ENCODE results near the gene NUP214.

Gene NUP214

DNA sequence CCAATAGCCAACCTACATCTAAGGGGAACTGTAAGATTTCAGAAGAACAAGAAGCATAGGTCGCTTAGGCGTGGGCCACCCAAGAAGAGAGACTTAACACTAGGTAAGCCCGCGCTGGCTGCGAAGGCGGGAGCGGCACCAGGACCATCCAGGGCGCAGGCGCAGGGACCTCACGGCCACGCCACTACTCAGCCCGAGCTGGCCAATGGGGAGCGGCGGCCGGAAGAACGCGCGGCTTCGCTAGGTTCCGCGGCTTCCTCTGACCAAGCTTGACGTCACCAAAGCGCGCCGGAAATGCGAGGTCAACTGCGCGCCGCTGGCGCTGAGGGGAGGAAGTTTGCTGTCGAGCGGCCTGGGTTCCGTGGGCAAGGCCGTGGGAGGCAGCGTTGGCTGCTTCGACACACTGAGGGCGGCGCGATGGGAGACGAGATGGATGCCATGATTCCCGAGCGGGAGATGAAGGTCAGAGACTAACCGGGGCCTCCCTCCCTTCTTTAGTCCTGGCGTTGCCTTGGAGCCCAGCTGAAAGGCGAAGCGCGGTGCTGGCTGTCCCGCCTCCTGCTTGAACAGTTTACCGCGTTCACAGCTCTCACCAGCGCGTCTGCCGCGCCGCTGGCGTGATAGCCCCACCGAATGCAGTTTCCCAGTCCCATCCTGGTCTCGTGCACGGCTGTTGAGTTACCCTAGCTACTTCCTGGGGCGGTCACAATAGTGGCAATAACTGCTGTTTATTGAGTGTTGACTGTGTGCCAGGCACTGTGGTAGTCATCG is at the start of gene NUP214:
TSS of gene NUP214 (plus strand) at position 299 of the 771 bp plus-strand sequence. CDS start at position 418, 119 bp downstream.
- Histone ChIP-seq H3K4me3 (ENCODE audit: low read depth, low read length) (peak within 1 kb of the TSS; percentile 93), H3K9me3 (ENCODE audit: control insufficient read depth, insufficient read depth, low read length) (no peaks in the 10 kb centered on the region), H3K36me3 (ENCODE audit: control insufficient read depth, insufficient read depth, low read length) (peaks cover 47% of the 10 kb centered on the region), H3K9ac (ENCODE audit: low read depth, low read length) (peak within 1 kb of the TSS; percentile 83), H3K4me1 (ENCODE audit: control insufficient read depth, insufficient read depth, low read length) (no peaks in the 10 kb centered on the region), H3K27me3 (ENCODE audit: control insufficient read depth, insufficient read depth, low read length) (no peaks in the 10 kb centered on the region), H3K27ac (ENCODE audit: low read depth, low read length) (peak within 1 kb of the TSS; percentile 92)

DNA sequence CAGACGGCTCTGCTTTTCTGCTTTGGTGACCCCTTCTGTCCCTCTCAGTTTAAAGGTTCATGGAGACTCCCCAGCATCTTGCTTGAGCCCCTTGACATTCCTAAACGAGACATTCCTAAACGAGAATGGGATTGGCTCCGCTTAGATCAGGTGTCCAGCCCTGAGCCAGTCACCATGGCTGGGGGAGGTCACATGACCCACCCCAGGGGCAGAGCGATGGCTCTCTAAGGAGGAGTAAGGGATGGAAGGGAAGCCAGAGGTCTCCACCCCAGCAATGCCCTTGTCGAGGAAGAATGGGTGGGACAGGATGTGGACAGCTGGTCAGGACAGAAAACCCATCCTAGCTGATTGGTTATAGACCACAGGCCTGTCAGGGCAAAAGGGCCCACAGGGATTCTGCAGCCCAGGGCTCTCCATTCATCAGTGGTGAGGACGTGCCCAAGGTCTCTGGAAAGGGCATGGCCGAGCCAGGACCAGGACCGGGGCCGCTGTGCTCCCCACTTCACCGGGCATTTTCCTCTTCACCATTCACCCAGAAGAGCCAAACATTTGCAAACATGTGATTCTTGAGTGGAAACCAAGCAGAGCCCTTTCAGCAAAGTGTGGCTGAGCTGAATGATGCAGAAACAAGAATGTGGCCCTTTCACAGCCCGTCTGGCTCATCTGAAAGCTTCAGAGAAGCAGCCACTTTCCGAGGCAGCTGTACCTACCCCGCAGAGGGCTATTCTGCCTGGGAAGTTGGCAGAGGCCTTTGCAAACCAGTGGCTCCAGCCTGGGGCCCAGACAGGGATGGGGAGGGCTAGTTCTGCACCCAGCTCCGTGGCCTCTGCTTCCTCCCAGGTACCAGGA is 48.8 kb upstream of the NUP214 start:
- H3K9me3 ChIP-seq (ENCODE audit: control insufficient read depth, insufficient read depth, low read length) = no peaks in the 10 kb centered on the region
- H3K36me3 ChIP-seq (ENCODE audit: control insufficient read depth, insufficient read depth, low read length) = peaks cover 11% of the 10 kb centered on the region; the same call in 1 of the 2 replicates
- no peak overlapping the region for H3K4me3 ChIP-seq (ENCODE audit: low read depth, low read length)
- no peaks in the 10 kb centered on the region for H3K27me3 ChIP-seq (ENCODE audit: control insufficient read depth, insufficient read depth, low read length)
- H3K27ac ChIP-seq (ENCODE audit: low read depth, low read length) = no peak overlapping the region
- H3K4me1 ChIP-seq (ENCODE audit: control insufficient read depth, insufficient read depth, low read length) = no peaks in the 10 kb centered on the region
- H3K9ac ChIP-seq (ENCODE audit: low read depth, low read length) = no peak overlapping the region

DNA sequence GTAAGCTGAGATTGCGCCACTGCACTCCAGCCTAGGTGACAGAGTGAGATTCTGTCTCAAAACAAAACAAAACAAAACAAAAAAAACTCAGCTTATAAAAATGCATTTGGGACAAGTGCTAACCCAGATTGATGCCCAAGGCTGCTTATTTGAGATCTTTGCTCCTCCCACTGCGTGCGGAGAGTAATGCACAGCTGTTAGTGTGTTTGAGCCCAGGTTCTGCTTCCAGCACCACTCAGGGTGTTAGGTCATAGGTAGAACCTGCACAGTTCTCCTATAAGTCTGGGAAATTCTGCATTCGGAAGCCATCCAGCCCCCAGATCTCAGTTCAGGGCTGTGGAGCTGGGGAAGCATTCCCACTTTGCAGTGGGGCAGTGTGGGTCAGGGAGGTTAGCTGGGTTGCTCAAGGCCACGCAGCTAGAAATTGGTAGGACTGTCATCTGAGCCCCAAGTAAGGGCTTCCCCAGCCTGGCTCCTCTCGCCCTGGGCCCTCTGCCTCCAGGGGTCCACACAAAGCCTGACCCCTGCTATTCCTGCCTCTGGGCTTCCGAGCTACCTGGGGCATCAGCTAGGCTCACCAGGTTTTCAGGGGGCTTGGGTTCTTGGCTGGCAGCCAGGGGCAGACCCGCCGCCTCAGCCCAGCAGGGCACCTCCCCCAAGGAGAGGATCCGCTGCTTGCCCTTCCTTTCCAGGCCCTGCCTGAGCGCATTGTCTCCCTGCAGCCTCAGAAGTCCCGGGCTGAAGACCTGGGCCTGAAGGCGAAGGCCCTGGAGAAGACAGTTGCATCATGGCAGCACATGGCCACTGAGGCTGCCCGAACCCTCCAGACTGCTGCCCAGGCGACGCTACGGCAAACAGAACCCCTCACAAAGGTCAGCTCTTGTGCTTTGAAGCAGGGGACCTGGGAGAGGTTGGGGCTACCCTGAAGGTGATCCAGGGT is 46.7 kb upstream of the NUP214 start:
- Histone ChIP-seq H3K4me3 (ENCODE audit: low read depth, low read length) (no peak overlapping the region), H3K27me3 (ENCODE audit: control insufficient read depth, insufficient read depth, low read length) (no peaks in the 10 kb centered on the region), H3K36me3 (ENCODE audit: control insufficient read depth, insufficient read depth, low read length) (peaks cover 5% of the 10 kb centered on the region; the same call in 1 of the 2 replicates), H3K27ac (ENCODE audit: low read depth, low read length) (no peak overlapping the region), H3K9me3 (ENCODE audit: control insufficient read depth, insufficient read depth, low read length) (no peaks in the 10 kb centered on the region), H3K9ac (ENCODE audit: low read depth, low read length) (no peak overlapping the region), H3K4me1 (ENCODE audit: control insufficient read depth, insufficient read depth, low read length) (no peaks in the 10 kb centered on the region)

DNA sequence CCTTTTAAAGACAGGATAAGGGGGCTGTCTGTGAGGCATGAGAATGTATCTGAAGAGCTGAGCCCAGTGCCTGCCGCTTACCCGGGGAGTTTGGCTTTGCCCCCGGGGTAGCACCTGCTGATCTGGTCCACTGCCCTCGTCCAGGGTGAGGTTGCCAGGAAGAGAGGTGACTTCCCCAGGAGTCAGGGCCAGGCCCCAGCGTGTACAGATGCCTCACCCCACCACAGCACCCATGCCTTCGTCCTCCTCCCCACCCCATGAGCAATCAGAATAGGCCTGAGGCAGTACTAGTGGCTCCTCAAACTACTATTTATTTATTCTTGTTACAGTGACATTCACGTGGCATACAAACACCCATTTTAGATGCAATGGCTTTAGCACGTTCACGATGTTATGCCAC is 44.8 kb upstream of the NUP214 start:
- Histone ChIP-seq H3K36me3 (ENCODE audit: control insufficient read depth, insufficient read depth, low read length) (peaks cover 6% of the 10 kb centered on the region), H3K27me3 (ENCODE audit: control insufficient read depth, insufficient read depth, low read length) (no peaks in the 10 kb centered on the region), H3K9me3 (ENCODE audit: control insufficient read depth, insufficient read depth, low read length) (no peaks in the 10 kb centered on the region), H3K9ac (ENCODE audit: low read depth, low read length) (no peak overlapping the region), H3K4me1 (ENCODE audit: control insufficient read depth, insufficient read depth, low read length) (no peaks in the 10 kb centered on the region), H3K27ac (ENCODE audit: low read depth, low read length) (no peak overlapping the region), H3K4me3 (ENCODE audit: low read depth, low read length) (no peak overlapping the region)

DNA sequence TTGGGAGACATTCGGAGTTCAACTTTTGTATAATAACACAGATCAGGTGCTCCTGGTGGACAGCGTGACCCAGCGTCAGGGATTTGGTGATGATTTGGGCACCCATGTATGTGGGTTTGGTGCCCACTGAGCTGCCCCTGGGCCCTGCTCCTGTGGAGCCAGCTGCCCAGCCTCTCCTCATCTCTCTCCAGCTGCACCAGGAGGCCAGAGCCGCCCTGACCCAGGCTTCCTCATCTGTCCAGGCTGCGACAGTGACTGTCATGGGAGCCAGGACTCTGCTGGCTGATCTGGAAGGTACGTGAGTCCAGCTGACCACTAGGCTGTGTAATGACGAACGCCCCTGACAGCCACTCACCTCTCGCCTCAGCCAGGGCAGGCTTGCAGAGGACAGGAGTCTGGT is 43.5 kb upstream of the NUP214 start:
- Histone ChIP-seq H3K27me3 (ENCODE audit: control insufficient read depth, insufficient read depth, low read length) (no peaks in the 10 kb centered on the region), H3K36me3 (ENCODE audit: control insufficient read depth, insufficient read depth, low read length) (peaks cover 8% of the 10 kb centered on the region), H3K4me1 (ENCODE audit: control insufficient read depth, insufficient read depth, low read length) (no peaks in the 10 kb centered on the region), H3K9me3 (ENCODE audit: control insufficient read depth, insufficient read depth, low read length) (no peaks in the 10 kb centered on the region), H3K4me3 (ENCODE audit: low read depth, low read length) (no peak overlapping the region), H3K9ac (ENCODE audit: low read depth, low read length) (no peak overlapping the region), H3K27ac (ENCODE audit: low read depth, low read length) (no peak overlapping the region)

DNA sequence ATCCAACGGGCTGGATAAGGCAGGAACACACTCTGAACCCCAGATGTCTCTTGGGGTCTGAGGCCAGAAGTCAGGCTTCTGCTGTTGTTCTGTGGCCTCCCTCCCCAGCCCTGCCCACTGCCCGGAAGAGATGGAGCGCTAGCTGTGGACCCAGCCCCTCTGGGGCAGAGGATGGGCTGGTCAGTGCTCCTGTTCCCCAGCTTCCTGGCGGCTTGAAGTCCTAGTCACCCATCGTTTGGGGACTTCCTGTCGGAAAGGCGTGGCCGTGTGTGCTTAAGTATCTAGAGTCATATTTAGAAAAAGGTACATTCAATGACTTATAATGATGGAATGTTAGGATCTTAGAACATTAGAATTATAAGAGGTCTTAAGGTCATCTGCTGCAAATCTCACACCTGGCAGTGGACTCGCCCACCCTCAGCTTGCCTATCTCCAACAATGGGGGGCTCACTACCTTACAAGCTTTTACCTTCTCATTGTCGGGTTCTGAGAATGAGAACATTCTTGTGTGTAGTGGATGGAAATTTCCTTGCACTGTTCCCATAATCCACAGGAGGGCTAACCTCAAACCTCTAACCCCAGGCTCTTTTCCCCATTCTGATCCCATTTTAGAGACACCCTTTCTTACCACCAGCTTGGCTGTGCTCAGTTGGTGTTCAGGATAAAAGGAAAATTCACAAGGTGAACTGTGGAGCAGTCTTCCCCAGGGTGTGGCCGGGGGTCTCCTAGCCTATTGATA is 42.4 kb upstream of the NUP214 start:
- no peaks in the 10 kb centered on the region for H3K27me3 ChIP-seq (ENCODE audit: control insufficient read depth, insufficient read depth, low read length)
- no peak overlapping the region for H3K27ac ChIP-seq (ENCODE audit: low read depth, low read length)
- no peaks in the 10 kb centered on the region for H3K4me1 ChIP-seq (ENCODE audit: control insufficient read depth, insufficient read depth, low read length)
- peaks cover 10% of the 10 kb centered on the region for H3K36me3 ChIP-seq (ENCODE audit: control insufficient read depth, insufficient read depth, low read length)
- no peaks in the 10 kb centered on the region for H3K9me3 ChIP-seq (ENCODE audit: control insufficient read depth, insufficient read depth, low read length)
- H3K4me3 ChIP-seq (ENCODE audit: low read depth, low read length) = no peak overlapping the region
- no peak overlapping the region for H3K9ac ChIP-seq (ENCODE audit: low read depth, low read length)

DNA sequence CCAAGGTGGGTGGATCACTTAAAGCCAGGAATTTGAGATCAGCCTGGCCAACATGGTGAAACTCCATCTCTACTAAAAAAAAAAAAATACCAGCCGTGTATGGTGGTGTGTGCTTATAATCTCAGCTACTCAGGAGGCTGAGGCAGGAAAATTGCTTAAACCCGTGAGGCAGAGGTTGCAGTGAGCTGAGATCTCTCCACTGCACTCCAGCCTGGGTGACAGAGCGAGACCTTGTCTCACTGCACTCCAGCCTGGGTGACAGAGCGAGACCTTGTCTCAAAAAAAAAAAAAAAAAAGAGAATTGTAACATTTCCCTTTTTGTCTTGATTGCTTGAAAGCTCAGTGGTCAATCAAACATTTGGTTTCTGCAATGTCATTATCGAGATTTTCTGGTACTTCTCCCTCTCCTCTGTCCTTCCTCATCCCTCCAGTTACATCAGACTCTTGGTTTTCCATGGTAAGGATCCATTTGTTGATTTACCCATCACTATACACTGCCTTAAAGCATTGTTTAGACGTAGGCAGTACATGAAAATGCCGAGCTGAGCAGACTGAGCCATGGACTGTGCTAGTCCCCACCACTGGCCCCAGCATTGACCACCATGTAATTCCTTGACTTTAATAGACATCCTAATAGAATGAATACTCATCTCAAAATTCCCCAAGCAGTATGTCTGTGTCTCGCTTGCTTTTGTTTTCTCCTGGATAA is 40.6 kb upstream of the NUP214 start:
- H3K27ac ChIP-seq (ENCODE audit: low read depth, low read length) = no peak overlapping the region
- H3K9me3 ChIP-seq (ENCODE audit: control insufficient read depth, insufficient read depth, low read length) = no peaks in the 10 kb centered on the region
- no peaks in the 10 kb centered on the region for H3K27me3 ChIP-seq (ENCODE audit: control insufficient read depth, insufficient read depth, low read length)
- no peak overlapping the region for H3K4me3 ChIP-seq (ENCODE audit: low read depth, low read length)
- peaks cover 14% of the 10 kb centered on the region for H3K36me3 ChIP-seq (ENCODE audit: control insufficient read depth, insufficient read depth, low read length)
- no peaks in the 10 kb centered on the region for H3K4me1 ChIP-seq (ENCODE audit: control insufficient read depth, insufficient read depth, low read length)
- H3K9ac ChIP-seq (ENCODE audit: low read depth, low read length) = no peak overlapping the region

DNA sequence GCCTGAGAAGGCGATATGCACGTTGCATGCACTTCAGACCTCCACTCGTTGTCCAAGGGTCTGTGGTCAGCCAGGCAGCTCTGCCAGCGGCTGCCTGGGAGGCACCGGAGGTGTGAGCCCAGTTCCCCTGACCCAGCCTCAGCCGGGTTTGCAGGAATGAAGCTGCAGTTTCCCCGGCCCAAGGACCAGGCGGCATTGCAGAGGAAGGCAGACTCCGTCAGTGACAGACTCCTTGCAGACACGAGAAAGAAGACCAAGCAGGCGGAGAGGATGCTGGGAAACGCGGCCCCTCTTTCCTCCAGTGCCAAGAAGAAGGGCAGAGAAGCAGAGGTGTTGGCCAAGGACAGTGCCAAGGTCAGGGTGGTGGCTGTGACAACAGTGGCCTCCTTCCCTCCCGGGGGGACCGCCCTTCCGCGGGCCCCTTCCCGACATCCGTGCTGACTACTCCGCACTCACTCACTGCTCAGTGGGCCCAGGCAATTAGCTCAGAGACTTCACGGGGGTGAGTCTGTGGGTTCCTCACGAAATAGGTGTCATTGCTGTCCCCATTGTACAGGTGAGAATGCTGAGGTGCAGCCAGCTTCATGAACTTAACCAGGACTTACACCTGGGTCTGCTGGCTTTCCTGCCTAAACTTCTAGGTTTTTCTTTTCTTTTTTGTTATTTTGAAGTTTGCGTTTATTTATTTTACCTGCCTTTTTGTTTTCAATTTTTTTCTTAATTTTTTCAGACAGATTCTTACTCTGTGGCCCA is 39.8 kb upstream of the NUP214 start:
- Histone ChIP-seq H3K36me3 (ENCODE audit: control insufficient read depth, insufficient read depth, low read length) (peaks cover 14% of the 10 kb centered on the region), H3K27me3 (ENCODE audit: control insufficient read depth, insufficient read depth, low read length) (no peaks in the 10 kb centered on the region), H3K27ac (ENCODE audit: low read depth, low read length) (no peak overlapping the region), H3K9ac (ENCODE audit: low read depth, low read length) (no peak overlapping the region), H3K9me3 (ENCODE audit: control insufficient read depth, insufficient read depth, low read length) (no peaks in the 10 kb centered on the region), H3K4me1 (ENCODE audit: control insufficient read depth, insufficient read depth, low read length) (no peaks in the 10 kb centered on the region), H3K4me3 (ENCODE audit: low read depth, low read length) (no peak overlapping the region)

DNA sequence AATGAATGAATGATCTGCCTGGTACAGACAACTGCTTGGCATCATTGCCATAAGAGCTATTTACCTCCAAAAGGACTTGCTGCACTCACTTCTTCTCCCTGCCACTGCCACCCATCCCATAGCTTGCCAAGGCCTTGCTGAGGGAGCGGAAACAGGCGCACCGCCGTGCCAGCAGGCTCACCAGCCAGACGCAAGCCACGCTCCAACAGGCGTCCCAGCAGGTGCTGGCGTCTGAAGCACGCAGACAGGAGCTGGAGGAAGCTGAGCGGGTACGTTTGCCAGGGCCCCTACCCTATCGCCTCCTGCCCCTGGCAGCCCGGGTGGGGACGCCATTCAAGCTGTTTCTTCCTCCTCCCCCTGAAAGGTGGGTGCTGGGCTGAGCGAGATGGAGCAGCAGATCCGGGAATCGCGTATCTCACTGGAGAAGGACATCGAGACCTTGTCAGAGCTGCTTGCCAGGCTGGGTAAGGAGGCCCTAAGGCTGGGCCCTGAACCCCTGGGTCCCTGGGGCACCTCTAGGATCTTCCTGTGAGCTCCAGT is 38.0 kb upstream of the NUP214 start:
- H3K9me3 ChIP-seq (ENCODE audit: control insufficient read depth, insufficient read depth, low read length) = no peaks in the 10 kb centered on the region
- H3K9ac ChIP-seq (ENCODE audit: low read depth, low read length) = no peak overlapping the region
- H3K27me3 ChIP-seq (ENCODE audit: control insufficient read depth, insufficient read depth, low read length) = no peaks in the 10 kb centered on the region
- no peaks in the 10 kb centered on the region for H3K4me1 ChIP-seq (ENCODE audit: control insufficient read depth, insufficient read depth, low read length)
- peaks cover 14% of the 10 kb centered on the region for H3K36me3 ChIP-seq (ENCODE audit: control insufficient read depth, insufficient read depth, low read length)
- H3K4me3 ChIP-seq (ENCODE audit: low read depth, low read length) = no peak overlapping the region
- no peak overlapping the region for H3K27ac ChIP-seq (ENCODE audit: low read depth, low read length)

Measured in HUES48 (cell line).